Urothelium cell line (cell line): ENCODE data around the gene CLIC4.
"Not testable (repeated sequence)": the region's sequence is repeated elsewhere in the genome, so short reads cannot be mapped to it uniquely, and the experiment has no call there.

Experiments used
- DNase-seq: peaks from one replicate; pipeline ENCODE4 v3.0.0; 2011; ENCODE audit warnings: low spot score, mixed read lengths
- FAIRE-seq: peaks from 2 replicates; lab custom pipeline; 2011; peaks lifted over from hg19 to GRCh38; lab: Jason Lieb, UNC

CLIC4 gene

DNA sequence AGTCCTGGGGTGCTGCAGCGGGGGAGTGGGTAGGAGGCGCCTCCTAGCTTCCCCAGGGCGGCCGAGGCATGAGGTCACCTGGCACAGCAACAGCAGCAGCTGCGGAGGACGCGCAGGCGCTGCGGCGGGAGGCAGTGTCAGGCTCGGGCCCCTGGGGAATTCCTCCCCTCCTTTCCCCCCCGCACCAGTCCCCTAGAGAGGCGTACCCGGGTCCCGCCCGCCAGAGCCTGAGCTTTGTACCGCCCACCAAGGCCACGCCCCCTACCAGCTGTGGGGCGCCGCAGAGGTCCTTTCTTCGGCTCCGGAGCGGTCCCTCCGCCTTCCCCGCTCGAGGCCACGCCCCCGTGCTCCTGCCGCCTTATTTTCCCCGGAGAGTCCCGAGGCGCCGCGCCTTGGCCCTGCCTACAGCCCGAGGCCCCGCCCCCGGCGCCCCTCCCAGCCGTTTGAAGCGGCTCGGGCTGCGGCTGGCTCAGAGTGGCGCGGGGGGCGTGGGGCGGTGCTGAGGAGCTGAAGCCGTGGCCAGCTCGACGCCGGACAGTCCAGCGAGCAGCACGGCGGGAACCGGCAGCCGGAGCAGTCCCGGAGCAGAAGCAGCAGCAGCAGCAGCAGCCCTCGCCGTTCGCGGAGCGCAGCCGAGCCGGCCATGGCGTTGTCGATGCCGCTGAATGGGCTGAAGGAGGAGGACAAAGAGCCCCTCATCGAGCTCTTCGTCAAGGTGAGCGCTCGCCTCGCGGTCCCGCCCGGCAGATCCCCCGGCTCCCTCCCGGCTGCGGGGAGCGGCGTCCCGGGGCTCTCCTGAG is at the start of gene CLIC4:
Gene CLIC4, plus strand, starts transcription at position 537 of the 800 bp plus-strand sequence. Its CDS starts 107 bp downstream, at position 644.
- FAIRE-seq (peak; percentile 66), DNase-seq (peak; percentile 98)

- DNase-seq: no peak
- FAIRE-seq: no peak
Observed at GRCh38 chr1:24696041-24696755, 49.0 kb upstream of the CLIC4 start.

DNA sequence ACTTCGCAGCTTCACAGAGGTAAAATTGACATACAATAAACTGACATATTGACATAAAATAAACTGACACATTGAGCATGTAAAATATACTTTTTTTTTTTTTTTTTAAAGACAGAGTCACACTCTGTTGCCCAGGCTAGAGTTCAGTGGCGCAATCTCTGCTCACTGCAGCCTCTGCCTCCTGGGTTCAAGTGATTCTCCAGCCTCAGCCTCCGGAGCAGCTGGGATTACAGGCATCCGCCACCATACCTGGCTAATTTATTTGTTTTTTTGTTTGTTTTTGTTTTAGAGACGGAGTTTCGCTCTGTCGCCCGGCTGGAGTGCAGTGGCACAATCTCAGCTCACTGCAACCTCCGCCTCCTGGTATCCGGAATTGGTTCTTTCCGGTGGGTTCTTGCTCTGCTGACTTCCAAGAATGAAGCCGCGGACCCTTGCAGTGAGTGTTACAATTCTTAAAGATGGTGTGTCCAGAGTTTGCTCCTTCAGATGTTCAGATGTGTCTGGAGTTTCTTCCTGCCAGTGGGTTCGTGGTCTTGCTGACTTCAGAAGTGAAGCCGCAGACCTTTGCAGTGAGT is 48.4 kb upstream of the CLIC4 start:
- FAIRE-seq (no peak), DNase-seq (no peak)

DNA sequence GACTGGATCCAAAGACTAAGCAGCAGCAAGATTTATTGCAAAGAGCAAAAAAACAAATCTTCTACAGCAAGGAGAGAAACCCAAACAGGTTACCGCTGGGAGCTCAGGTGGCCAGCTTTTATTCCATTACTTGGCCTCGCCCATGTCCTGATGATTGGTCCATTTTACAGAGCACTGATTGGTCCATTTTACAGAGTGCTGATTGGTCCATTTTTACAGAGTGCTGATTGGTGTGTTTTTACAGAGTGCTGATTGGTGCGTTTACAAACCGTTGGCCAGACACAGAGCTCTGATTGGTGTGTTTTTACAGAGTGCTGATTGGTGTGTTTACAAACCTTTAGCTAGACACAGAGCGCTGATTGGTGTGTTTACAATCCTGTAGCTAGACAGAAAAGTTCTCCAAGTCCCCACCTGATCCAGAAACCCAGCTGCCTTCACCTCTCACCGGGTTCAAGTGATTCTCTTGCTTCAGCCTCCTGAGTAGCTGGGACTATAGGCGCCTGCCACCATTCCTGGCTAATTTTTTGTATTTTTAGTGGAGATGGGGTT is 47.7 kb upstream of the CLIC4 start:
- not testable (repeated sequence) for FAIRE-seq, DNase-seq

- not testable (repeated sequence) for DNase-seq, FAIRE-seq
Observed at GRCh38 chr1:24698326-24698725, 46.9 kb upstream of the CLIC4 start.

GRCh38 chr1:24699628-24700027 is 45.6 kb upstream of the CLIC4 start:
- DNase-seq: no peak

GRCh38 chr1:24702511-24703293 is 42.5 kb upstream of the CLIC4 start:
- FAIRE-seq (no peak), DNase-seq (peak; percentile 80)

More at GRCh38 chr1:24699628-24700027, 45.6 kb upstream of the CLIC4 start:
- peak; percentile 46 for FAIRE-seq

DNA sequence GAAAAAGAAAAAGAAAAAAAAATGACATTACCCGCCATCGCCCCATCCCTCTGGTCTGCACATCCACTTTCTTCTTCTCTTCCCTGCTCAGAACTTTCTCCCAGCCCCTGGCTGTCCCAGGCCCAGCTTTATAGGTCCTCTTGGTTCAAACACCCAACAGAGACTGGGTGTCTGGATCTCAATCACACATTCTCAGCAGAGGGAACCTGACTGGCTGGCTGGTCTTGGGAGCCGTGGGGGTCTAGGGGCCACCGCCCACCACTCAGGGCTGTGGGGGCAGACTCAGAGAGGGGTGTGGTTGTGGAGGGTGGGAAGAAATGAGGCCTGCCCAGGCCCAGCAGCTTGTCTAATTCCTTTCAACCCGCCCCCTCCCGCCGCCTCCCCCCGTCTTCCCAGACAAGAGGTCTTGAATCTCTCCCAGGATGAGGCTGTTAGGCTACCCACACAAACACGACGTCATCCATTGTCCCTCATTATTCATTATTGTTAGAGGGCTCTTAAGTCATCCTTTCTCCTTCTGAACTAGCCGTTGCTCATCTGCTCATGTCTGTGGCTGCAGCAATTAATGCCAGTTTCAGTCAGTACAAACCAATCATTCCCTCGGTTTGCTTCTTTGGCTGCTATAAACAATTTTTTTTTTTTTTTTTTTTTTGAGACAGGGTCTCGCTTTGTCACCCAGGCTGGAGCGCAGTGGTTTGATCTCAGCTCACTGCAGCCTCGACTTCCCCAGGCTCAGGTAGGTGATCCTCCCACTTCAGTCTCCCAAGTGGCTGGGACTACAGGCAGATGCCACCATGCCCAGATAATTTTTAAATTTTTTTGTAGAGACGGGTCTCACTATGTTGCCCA is 40.6 kb upstream of the CLIC4 start:
- no peak for FAIRE-seq

GRCh38 chr1:24705260-24706073 is 39.8 kb upstream of the CLIC4 start:
- FAIRE-seq: no peak

More for the DNA sequence above, 40.6 kb upstream of the CLIC4 start:
- peak; percentile 82 for DNase-seq

DNA sequence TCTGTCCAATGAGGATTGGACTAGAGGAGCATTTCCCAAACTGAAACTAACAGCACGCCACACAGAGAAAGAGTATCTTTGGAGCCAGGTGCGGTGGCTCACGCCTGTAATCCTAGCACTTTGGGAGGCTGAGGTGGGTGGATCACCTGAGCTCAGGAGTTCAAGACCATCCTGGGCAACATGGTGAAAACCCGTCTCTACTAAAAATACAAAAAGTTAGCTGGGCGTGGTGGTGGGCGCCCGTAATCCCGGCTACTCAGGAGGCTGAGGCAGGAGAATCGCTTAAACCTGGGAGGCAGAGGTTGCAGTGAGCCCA is 39.2 kb upstream of the CLIC4 start:
- DNase-seq, FAIRE-seq: not testable (repeated sequence)

More at GRCh38 chr1:24705260-24706073, 39.8 kb upstream of the CLIC4 start:
- peak; percentile 97 for DNase-seq

- DNase-seq (peak; percentile 68), FAIRE-seq (no peak)
Observed at GRCh38 chr1:24707687-24708086, 37.6 kb upstream of the CLIC4 start.

- no peak for FAIRE-seq
- DNase-seq: no peak
Observed at GRCh38 chr1:24708938-24709337, 36.3 kb upstream of the CLIC4 start.

- FAIRE-seq (no peak), DNase-seq (no peak)
Observed at GRCh38 chr1:24709791-24710441, 35.3 kb upstream of the CLIC4 start.

DNA sequence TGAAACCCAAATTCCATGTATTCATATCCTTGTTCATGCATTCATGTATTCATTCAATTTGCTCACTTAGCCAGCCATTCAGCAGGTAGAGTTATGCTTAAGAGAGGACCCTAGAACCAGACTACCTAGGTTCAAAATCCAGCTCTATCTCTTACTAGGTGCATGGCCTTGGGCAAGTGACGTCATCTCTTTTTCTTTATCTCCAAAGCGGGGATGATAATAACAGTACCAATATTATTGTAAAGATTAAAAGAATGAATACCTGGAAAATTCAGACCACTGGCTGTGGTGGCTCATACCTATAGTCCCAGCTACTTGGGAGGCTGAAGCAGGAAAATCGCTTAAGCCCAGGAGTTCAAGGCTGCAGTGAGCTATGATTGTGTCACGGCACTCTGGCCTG is 33.9 kb upstream of the CLIC4 start:
- DNase-seq (no peak), FAIRE-seq (no peak)

DNA sequence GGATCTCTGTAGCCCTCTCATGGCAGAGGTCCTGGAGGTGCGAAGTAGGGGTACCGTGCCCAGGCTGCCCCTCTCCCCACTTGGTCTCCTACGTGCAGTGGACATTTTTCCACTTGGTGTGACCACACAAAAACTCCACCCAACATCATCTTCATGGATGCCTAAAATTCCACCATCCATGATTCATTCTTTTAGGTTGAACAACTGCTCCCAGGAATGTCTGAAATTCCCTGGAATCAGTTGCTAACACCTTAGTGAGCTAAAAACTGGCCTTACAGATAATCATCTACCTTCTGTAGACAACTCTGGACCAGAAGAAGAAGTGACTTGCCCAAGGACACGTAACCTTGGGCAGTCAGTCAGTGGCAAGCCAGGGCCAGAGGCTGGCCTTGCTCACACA is 32.1 kb upstream of the CLIC4 start:
- FAIRE-seq (peak; percentile 9), DNase-seq (peak; percentile 40)

GRCh38 chr1:24713736-24714135 is 31.5 kb upstream of the CLIC4 start:
- FAIRE-seq (no peak), DNase-seq (no peak)

DNA sequence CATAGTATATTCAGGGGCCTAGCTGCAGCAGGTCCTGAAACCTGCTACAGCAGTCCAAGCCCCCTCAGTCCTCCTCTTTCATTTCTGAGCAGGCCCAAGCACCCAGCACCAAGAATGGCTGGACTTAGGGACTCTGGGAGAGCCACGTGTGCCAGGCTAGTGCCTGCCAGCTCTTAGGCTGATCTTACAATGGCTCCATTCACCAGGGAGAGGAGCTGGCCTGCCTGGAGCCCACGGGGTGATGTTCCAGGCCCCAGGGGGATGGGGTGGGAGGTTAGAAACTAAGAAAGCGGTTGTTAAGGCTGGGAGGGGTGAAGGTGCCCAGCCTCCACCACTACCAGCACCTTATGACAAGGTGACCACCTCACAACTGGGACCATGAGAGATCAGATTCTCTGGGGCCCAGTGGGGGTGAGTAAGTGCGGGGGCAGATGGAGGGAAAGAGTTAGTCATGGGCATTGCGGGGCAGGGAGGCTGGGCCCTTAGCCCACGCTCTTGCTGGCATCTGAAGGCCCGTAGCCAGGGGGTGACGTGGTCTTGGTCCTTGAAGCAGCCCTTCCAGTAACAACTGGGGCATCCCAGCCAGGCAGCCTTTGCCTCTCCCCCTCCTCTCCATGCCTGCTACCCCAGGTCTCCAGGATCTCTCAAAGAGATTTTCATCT is 30.3 kb upstream of the CLIC4 start:
- no peak for FAIRE-seq
- peak; percentile 76 for DNase-seq

- FAIRE-seq: no peak
- no peak for DNase-seq
Observed at GRCh38 chr1:24715658-24716057, 29.6 kb upstream of the CLIC4 start.
